Adipocyte (in vitro differentiated cells): ENCODE results near the gene PHC1.

ENCODE experiments used
- DNase-seq: peaks from one replicate; pipeline ENCODE4 v3.0.0-alpha.2; 2015; ENCODE audit warnings: low read depth
- H3K27me3 ChIP-seq: replicated peaks from 2 replicates; pipeline ENCODE4 v1.7.0; 2013; ENCODE audit warnings: mild to moderate bottlenecking, low read length, moderate library complexity; ENCODE audit not compliant: control insufficient read depth, insufficient read depth
- H3K36me3 ChIP-seq: 2 replicates; pipeline ENCODE4 v1.7.0; 2013; ENCODE audit warnings: low read length, mild to moderate bottlenecking, moderate library complexity; ENCODE audit not compliant: control insufficient read depth, insufficient read depth, severe bottlenecking
- H3K4me1 ChIP-seq: 2 replicates; pipeline ENCODE4 v1.7.0; 2013; ENCODE audit warnings: mild to moderate bottlenecking, low read length, moderate library complexity; ENCODE audit not compliant: control insufficient read depth, insufficient read depth
- H3K4me3 ChIP-seq: 2 replicates; pipeline ENCODE4 v1.7.0; 2013; ENCODE audit warnings: mild to moderate bottlenecking, low read length, moderate library complexity
- H3K9ac ChIP-seq: 2 replicates; pipeline ENCODE4 v1.7.0; 2013; ENCODE audit warnings: mild to moderate bottlenecking, low read length, moderate library complexity
- H3K9me3 ChIP-seq: 2 replicates; pipeline ENCODE4 v1.7.0; 2013; ENCODE audit warnings: mild to moderate bottlenecking, low read length, moderate library complexity; ENCODE audit not compliant: control insufficient read depth

Gene PHC1

GRCh38 chr12:8950702-8951478, 36.6 kb downstream of the PHC1 start:
- Histone ChIP-seq H3K9me3 (no peaks in the 10 kb centered on the region), H3K36me3 (peaks cover 7% of the 10 kb centered on the region), H3K27me3 (no peaks in the 10 kb centered on the region), H3K4me1 (peaks cover 26% of the 10 kb centered on the region), H3K4me3 (peak overlapping the region; percentile 97), H3K9ac (peak overlapping the region; percentile 93)
- peak; percentile 5 for DNase-seq

GRCh38 chr12:8951744-8952143, 37.4 kb downstream of the PHC1 start:
- Histone ChIP-seq H3K9ac (no peak overlapping the region), H3K36me3 (no peaks in the 10 kb centered on the region), H3K9me3 (no peaks in the 10 kb centered on the region), H3K27me3 (no peaks in the 10 kb centered on the region), H3K4me3 (no peak overlapping the region), H3K4me1 (peaks cover 19% of the 10 kb centered on the region)
- DNase-seq = no peak

- Histone ChIP-seq H3K9me3 (no peaks in the 10 kb centered on the region), H3K4me3 (no peak overlapping the region), H3K4me1 (peaks cover 2% of the 10 kb centered on the region), H3K27me3 (no peaks in the 10 kb centered on the region), H3K9ac (no peak overlapping the region), H3K36me3 (no peaks in the 10 kb centered on the region)
- no peak for DNase-seq
Measured at GRCh38 chr12:8953773-8954402, 39.6 kb downstream of the PHC1 start.

GRCh38 chr12:8956073-8956472, 41.8 kb downstream of the PHC1 start:
- H3K4me3 ChIP-seq = no peak overlapping the region
- no peaks in the 10 kb centered on the region for H3K4me1 ChIP-seq
- no peaks in the 10 kb centered on the region for H3K27me3 ChIP-seq
- H3K9me3 ChIP-seq = no peaks in the 10 kb centered on the region
- no peak overlapping the region for H3K9ac ChIP-seq
- DNase-seq = no peak
- H3K36me3 ChIP-seq = no peaks in the 10 kb centered on the region

- H3K36me3 ChIP-seq = no peaks in the 10 kb centered on the region
- H3K4me1 ChIP-seq = no peaks in the 10 kb centered on the region
- H3K27me3 ChIP-seq = no peaks in the 10 kb centered on the region
- no peaks in the 10 kb centered on the region for H3K9me3 ChIP-seq
- no peak for DNase-seq
- no peak overlapping the region for H3K4me3 ChIP-seq
- no peak overlapping the region for H3K9ac ChIP-seq
Measured at GRCh38 chr12:8956772-8957171, 42.5 kb downstream of the PHC1 start.

GRCh38 chr12:8957561-8957960, 43.3 kb downstream of the PHC1 start:
- H3K4me3 ChIP-seq = no peak overlapping the region
- DNase-seq = no peak
- H3K36me3 ChIP-seq = no peaks in the 10 kb centered on the region
- H3K4me1 ChIP-seq = no peaks in the 10 kb centered on the region
- H3K9ac ChIP-seq = no peak overlapping the region
- H3K9me3 ChIP-seq = no peaks in the 10 kb centered on the region
- H3K27me3 ChIP-seq = no peaks in the 10 kb centered on the region

GRCh38 chr12:8958066-8958465, 43.8 kb downstream of the PHC1 start:
- Histone ChIP-seq H3K27me3 (no peaks in the 10 kb centered on the region), H3K4me1 (no peaks in the 10 kb centered on the region), H3K9ac (no peak overlapping the region), H3K36me3 (no peaks in the 10 kb centered on the region), H3K4me3 (no peak overlapping the region), H3K9me3 (no peaks in the 10 kb centered on the region)
- DNase-seq = no peak

- Histone ChIP-seq H3K9me3 (no peaks in the 10 kb centered on the region), H3K4me1 (no peaks in the 10 kb centered on the region), H3K9ac (no peak overlapping the region), H3K27me3 (no peaks in the 10 kb centered on the region), H3K4me3 (no peak overlapping the region), H3K36me3 (no peaks in the 10 kb centered on the region)
- DNase-seq = no peak
Measured at GRCh38 chr12:8960176-8960575, 45.9 kb downstream of the PHC1 start.

GRCh38 chr12:8968761-8969160, 54.5 kb downstream of the PHC1 start:
- peaks cover 19% of the 10 kb centered on the region for H3K9me3 ChIP-seq
- H3K4me3 ChIP-seq = peak overlapping the region; percentile 33
- H3K9ac ChIP-seq = no peak overlapping the region
- H3K4me1 ChIP-seq = no peaks in the 10 kb centered on the region
- no peaks in the 10 kb centered on the region for H3K36me3 ChIP-seq
- no peaks in the 10 kb centered on the region for H3K27me3 ChIP-seq
- DNase-seq = no peak

- H3K9me3 ChIP-seq = peaks cover 19% of the 10 kb centered on the region
- no peaks in the 10 kb centered on the region for H3K36me3 ChIP-seq
- no peaks in the 10 kb centered on the region for H3K27me3 ChIP-seq
- DNase-seq = no peak
- no peak overlapping the region for H3K4me3 ChIP-seq
- H3K4me1 ChIP-seq = no peaks in the 10 kb centered on the region
- H3K9ac ChIP-seq = no peak overlapping the region
Measured at GRCh38 chr12:8969861-8970411, 55.6 kb downstream of the PHC1 start.

GRCh38 chr12:8970432-8970831, 56.1 kb downstream of the PHC1 start:
- Histone ChIP-seq H3K4me1 (no peaks in the 10 kb centered on the region), H3K4me3 (no peak overlapping the region), H3K9me3 (peaks cover 19% of the 10 kb centered on the region), H3K27me3 (no peaks in the 10 kb centered on the region), H3K36me3 (no peaks in the 10 kb centered on the region), H3K9ac (no peak overlapping the region)
- DNase-seq = no peak
